ENCODE measurements around the gene MYO5A. TPM values are rescaled to one million over a fixed set of nuclear protein-coding genes. Genes with fewer than 3 reads are reported as not detected.

The MYO5A gene
- total RNA-seq, 4 donors from 2014 or later, result 8.9 to 65.2 (median 12.7) TPM

DNA sequence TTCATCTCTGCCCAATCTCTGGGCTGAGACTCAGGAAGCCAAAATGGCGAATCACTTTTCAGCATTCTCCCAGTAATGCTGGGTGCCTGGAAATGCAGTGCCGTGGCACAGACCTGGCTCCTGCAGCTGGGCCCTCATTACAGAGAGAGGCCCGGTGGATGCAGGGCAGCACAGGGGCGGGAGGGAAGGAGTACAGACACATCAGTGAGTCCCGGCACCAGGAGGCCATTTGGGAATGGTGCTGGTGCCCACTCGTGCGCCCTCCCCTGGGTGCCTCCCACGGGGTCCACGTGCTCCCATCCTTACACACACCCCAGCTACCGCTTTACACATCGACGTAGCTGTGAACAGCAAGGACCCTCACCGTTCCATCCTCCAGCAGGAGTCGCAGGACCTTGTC lies 246.3 kb downstream of the MYO5A start:
- H3K27ac ChIP-seq, result no peak overlapping the region
- TF ChIP-seq, protein P1, sequence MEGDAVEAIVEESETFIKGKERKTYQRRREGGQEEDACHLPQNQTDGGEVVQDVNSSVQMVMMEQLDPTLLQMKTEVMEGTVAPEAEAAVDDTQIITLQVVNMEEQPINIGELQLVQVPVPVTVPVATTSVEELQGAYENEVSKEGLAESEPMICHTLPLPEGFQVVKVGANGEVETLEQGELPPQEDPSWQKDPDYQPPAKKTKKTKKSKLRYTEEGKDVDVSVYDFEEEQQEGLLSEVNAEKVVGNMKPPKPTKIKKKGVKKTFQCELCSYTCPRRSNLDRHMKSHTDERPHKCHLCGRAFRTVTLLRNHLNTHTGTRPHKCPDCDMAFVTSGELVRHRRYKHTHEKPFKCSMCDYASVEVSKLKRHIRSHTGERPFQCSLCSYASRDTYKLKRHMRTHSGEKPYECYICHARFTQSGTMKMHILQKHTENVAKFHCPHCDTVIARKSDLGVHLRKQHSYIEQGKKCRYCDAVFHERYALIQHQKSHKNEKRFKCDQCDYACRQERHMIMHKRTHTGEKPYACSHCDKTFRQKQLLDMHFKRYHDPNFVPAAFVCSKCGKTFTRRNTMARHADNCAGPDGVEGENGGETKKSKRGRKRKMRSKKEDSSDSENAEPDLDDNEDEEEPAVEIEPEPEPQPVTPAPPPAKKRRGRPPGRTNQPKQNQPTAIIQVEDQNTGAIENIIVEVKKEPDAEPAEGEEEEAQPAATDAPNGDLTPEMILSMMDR (IDR thresholded peaks at IDR 0.05), result no peak
- TF ChIP-seq POLR2A (IDR thresholded peaks at IDR 0.05), result no peak

DNA sequence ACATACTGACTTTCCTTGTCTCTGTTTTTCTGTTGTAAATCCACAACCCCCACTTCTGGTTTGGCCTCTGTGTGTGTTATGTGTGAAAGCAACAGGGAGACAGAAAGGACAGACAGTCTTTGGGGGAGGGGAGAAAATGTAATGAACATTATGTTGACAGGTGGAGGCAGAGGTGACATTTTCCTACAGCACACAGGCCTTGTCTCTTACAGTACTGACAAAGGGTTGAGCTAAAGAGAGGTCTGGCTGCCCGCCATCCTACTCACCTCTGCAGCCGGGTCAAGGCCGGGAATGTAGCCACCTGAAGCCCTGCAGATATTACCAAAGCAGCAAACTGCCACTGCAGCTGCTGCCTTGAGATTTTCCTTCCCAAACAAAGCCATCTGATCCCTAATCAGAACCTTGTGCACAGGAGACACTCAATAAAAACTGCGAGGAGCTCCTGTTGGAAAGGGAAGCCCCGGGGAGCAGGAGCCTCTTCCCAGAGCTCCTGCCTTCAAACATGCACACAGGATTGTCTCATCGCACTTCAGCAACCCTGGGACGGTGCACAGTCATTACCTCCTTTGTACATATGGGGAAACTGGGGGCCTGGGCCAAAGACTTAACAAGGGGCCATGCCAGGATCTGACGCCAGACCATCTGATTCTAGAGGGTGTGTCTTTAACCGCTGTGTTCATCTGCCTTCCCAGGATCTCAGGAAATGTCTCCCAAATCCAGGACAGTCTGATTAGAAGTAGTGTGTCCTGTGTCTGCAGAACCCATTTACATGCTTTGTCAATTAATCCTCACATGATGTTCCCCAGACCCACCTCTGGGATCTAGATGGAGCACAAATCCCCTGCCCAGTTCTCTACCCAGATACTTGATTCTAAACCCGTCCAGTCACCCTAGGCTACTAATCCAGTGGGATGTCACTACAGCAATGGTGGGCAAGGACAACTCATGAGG lies 247.3 kb downstream of the MYO5A start:
- H3K4me3 ChIP-seq, result no peak overlapping the region
- H3K4me1 ChIP-seq, result no peaks in the 10 kb centered on the region
- H3K36me3 ChIP-seq, result peaks cover 0 to 9% (median 0%) of the 10 kb centered on the region in 3 donors
- H3K27me3 ChIP-seq, result no peaks in the 10 kb centered on the region
- TF ChIP-seq POLR2A (IDR thresholded peaks at IDR 0.05), result no peak
- TF ChIP-seq, protein P1 (IDR thresholded peaks at IDR 0.05), result no peak
- no peak overlapping the region for H3K27ac ChIP-seq
- H3K9me3 ChIP-seq, result no peaks in the 10 kb centered on the region
- no peak for DNase-seq

More for the DNA sequence above, 246.3 kb downstream of the MYO5A start:
- Histone ChIP-seq H3K4me3 (no peak overlapping the region), H3K9me3 (no peaks in the 10 kb centered on the region), H3K4me1 (peaks cover 0 to 3% (median 0%) of the 10 kb centered on the region in 4 donors), H3K36me3 (peaks cover 0 to 3% (median 0%) of the 10 kb centered on the region in 3 donors), H3K27me3 (no peaks in the 10 kb centered on the region)
- DNase-seq, result no peak

DNA sequence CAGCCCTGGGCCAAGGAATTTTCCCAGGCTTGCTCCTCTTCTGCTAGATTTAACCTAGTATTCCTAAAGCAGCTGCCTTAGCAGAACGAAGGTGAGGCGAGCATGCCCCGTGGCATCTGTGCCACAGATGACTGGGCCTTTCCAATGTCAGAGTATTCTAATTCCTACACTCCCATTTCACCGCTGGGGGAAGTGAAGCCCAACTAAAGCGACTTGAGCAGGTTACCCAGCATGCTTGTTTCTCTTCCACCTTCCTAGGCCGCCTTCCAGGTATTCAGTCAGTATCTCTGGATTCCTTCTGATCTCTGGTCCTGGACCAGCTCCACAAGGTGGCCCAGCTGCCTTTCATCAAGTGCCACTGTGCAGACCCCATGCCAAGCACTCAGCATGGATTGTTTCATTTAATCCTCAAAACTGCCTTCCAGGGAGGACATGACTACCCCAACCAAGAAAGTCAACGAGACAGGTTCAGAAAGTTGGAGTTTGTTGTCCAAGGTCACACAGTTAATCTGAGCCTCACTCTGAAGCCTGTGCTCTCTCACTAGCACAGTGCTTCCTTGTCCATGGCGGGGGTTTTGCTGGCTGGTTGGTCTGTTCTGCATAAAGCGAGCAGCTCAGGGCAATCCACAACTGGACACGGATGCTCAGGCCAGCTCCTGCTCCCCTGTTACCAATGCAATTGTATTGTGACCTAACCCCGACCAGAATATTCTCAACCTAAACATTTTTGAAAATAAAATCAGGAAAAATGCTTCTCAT lies 248.2 kb downstream of the MYO5A start:
- H3K27me3 ChIP-seq, result no peaks in the 10 kb centered on the region

DNA sequence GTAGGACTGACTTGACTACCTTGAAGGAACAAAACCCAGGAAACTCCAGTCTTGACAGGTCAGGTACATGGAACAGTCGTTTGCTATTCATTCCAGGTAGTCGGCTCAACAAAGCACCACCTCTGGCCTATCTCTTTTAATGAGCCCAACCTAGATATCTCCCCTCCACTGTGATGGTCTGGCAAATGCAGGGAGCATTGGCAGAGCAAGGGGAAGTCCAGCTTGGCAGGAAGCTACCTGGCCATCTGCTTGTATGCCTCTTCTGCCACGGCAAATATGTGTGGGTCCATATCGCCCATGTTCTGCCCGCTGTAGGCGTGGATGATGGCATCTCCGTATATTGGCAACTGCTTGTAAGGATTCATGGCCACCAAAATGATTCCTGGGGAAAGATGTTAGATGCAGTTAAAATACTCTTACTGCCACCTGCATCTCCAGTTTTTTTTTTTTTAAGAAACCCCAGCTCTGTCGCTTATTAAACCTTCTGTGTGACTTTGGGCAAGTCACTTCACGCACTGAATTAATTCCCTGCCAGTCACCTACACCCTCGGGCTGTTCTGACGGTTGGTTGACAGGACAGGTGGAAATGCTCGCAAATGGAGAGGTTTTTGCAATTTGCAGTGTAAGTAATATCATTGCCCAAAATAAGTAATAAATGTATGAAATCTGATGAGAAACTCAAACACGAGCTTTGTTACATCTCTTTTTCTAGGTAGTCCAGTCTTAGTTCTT lies 249.9 kb downstream of the MYO5A start:
- DNase-seq, result no peak
- Histone ChIP-seq H3K9me3 (no peaks in the 10 kb centered on the region), H3K4me3 (no peak overlapping the region), H3K36me3 (peaks cover 0 to 14% (median 0%) of the 10 kb centered on the region in 3 donors), H3K27me3 (no peaks in the 10 kb centered on the region), H3K27ac (no peak overlapping the region), H3K4me1 (no peaks in the 10 kb centered on the region)
- TF ChIP-seq, protein P1 (IDR thresholded peaks at IDR 0.05), result no peak
- no peak for TF ChIP-seq POLR2A (IDR thresholded peaks at IDR 0.05)

More for the DNA sequence above, 248.2 kb downstream of the MYO5A start:
- Histone ChIP-seq H3K4me3 (no peak overlapping the region), H3K4me1 (no peaks in the 10 kb centered on the region), H3K9me3 (no peaks in the 10 kb centered on the region), H3K27ac (no peak overlapping the region), H3K36me3 (peaks cover 0 to 12% (median 0%) of the 10 kb centered on the region in 3 donors)
- DNase-seq, result no peak
- TF ChIP-seq, protein P1 (IDR thresholded peaks at IDR 0.05), result no peak
- no peak for TF ChIP-seq POLR2A (IDR thresholded peaks at IDR 0.05)

DNA sequence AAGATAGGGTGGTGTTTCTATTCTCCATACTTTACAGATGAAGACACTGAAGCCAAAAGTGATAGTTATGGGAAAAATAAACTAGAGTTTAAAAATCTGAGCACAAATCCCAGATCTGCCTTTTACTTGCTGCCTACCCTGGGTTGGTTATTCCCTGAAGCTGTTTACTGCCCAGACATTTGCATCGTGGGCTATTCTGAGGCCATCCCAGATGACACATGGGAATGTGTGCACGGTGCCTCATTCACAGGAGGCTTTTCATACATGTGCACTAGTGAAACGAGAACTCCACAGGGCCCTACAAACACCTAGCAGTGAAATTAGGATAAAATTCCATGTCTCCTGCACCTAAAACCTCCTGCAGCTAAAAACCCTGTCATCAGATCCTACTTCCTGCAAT lies 250.5 kb downstream of the MYO5A start:
- TF ChIP-seq, protein P1 (IDR thresholded peaks at IDR 0.05), result no peak
- TF ChIP-seq POLR2A (IDR thresholded peaks at IDR 0.05), result no peak
- Histone ChIP-seq H3K27ac (no peak overlapping the region), H3K36me3 (peaks cover 0 to 14% (median 0%) of the 10 kb centered on the region in 3 donors), H3K9me3 (no peaks in the 10 kb centered on the region), H3K27me3 (no peaks in the 10 kb centered on the region), H3K4me1 (no peaks in the 10 kb centered on the region), H3K4me3 (no peak overlapping the region)
- DNase-seq, result no peak

Measured in Peyer's patch (tissue), 4 donors.